Sigmoid colon (tissue), 3 donors: ENCODE measurements around the gene TPPP2.

Experiments
- POLR2A ChIP-seq, 2 donors: fragments of 450-650 bp; IDR thresholded peaks; one replicate each; pipeline ENCODE4 v1.6.1; 2016; ENCODE audit warnings: antibody characterized with exemption in 2 of 2, mild to moderate bottlenecking in 2 of 2, moderate library complexity in 2 of 2
- TF ChIP-seq, protein P1 (sequence below), 4 experiments: fragments of 450-650 bp in 3 of 4; fragments of 200-600 bp in 1 of 4; IDR thresholded peaks; one replicate each; pipeline ENCODE4 v1.5.1; 2016 to 2019; ENCODE audit warnings: antibody characterized with exemption in 4 of 4, mild to moderate bottlenecking in 3 of 4, moderate library complexity in 2 of 4

DNA sequence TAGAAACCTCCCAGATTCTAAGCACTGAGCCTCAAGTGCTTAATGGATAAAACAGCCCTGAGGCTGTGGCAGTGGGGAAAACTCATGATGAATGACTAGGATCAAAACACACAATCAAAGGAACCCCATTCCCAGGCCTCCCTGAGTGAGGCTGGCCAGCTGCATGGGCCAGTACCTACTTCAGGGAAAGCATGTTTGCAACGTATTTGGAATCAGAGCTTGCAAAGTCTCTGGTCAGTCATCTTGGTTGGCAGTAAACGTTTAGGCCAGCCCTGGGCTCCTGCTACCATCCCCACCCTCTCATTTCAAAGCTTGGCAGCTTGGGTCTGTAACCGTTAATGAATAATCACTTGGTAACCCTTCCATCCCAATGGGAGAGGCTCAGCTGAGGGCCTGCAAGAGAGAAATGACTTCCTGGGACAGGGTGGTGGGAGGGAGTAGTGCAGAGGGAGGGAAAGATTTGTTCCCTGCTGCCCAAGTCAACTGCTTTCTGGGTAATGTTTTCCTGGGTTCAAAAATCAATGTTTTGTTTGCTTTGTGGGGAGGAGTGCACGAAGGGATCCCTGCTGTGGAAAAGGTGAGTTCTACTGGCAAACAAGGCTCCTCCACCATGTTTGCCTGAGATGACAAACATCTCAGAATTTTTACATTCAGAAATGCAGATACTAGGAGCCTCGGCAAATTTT lies 25.6 kb downstream of the TPPP2 start:
- TF ChIP-seq, protein P1, sequence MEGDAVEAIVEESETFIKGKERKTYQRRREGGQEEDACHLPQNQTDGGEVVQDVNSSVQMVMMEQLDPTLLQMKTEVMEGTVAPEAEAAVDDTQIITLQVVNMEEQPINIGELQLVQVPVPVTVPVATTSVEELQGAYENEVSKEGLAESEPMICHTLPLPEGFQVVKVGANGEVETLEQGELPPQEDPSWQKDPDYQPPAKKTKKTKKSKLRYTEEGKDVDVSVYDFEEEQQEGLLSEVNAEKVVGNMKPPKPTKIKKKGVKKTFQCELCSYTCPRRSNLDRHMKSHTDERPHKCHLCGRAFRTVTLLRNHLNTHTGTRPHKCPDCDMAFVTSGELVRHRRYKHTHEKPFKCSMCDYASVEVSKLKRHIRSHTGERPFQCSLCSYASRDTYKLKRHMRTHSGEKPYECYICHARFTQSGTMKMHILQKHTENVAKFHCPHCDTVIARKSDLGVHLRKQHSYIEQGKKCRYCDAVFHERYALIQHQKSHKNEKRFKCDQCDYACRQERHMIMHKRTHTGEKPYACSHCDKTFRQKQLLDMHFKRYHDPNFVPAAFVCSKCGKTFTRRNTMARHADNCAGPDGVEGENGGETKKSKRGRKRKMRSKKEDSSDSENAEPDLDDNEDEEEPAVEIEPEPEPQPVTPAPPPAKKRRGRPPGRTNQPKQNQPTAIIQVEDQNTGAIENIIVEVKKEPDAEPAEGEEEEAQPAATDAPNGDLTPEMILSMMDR (IDR thresholded peaks at IDR 0.05): no peak
- no peak for TF ChIP-seq POLR2A (IDR thresholded peaks at IDR 0.05)
